Kidney epithelial cell (primary cell): ENCODE measurements around the gene TEN1. TPM values are rescaled to one million over a fixed set of nuclear protein-coding genes. Genes with fewer than 3 reads are reported as not detected.
A peak's percentile ranks its signal among the peaks of the same experiment; 100 is the strongest.

ENCODE experiments used
- DNase-seq: peaks from one replicate; pipeline ENCODE4 v3.0.0-alpha.2; 2010; ENCODE audit warnings: low read depth
- H3K27me3 ChIP-seq: 2 replicates; pipeline ENCODE4 v1.6.0; 2011; ENCODE audit warnings: low read length; ENCODE audit not compliant: control insufficient read depth, insufficient read depth
- H3K36me3 ChIP-seq: 2 replicates; pipeline ENCODE4 v1.5.1; 2011; ENCODE audit warnings: low read length; ENCODE audit not compliant: control insufficient read depth, insufficient read depth
- H3K4me3 ChIP-seq: 2 replicates; pipeline ENCODE4 v1.5.1; 2011; ENCODE audit warnings: low read depth, mild to moderate bottlenecking, control low read depth, low read length
- total RNA-seq: library from RNA; depleted of rRNA; stranded (reverse); fragments of >200 nt; gene quantifications from 2 replicates; pipeline ENCODE4 v1.2.3, GENCODE V29; 2015
- TF ChIP-seq, protein P1 (sequence below): IDR thresholded peaks from 2 replicates; pipeline ENCODE4 v1.5.1; 2011; ENCODE audit warnings: mild to moderate bottlenecking, moderate library complexity, low read length, control low read depth, inconsistent platforms; ENCODE audit not compliant: insufficient read depth, poor library complexity, severe bottlenecking

Gene TEN1, protein sequence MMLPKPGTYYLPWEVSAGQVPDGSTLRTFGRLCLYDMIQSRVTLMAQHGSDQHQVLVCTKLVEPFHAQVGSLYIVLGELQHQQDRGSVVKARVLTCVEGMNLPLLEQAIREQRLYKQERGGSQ
- 28.9 and 42.0 TPM in 2 replicates for total RNA-seq

DNA sequence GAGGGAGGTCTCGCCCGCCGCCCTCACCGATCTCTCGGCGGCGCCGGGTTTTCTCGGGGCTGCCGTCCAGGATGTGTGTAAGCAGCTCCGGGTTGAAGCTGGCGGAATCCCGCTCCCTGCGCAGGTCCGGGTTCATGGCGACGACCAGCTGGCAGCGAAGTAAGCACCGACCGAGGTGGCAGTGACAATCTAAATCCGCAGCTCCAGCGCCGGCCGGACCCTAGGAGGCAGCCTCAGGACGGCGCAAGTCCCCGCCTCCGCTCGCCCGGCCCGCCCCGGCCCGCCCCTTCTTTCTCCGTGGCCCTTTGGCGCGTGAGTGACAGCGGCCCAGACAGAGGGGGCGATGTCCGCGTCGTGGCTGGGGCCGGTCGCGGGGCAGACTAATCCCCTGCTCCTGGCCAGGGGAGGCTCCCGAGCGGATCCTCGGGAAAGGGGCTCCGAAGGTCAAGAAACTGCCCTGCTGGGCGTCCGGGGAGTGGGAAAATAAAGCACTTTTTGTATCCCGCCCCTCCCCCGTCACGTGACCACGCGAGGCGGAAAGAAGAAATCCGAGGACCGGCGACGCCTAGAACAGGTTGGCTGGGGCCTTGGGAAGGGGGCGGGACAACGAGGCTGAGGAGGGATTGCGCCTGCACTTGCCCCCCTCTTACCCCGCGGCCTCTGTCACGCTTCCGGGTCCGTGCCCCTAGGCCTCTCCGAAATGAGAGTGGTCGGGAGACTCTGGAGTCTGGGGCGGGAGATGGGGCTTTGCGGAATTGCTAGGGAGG, at the start of gene TEN1, which contains the start of gene ACOX1:
Gene TEN1, plus strand, starts transcription at position 303 of the 767 bp plus-strand sequence. CDS start 6,953 bp downstream, outside the sequence.
Gene ACOX1, minus strand, starts transcription at position 229 of the 767 bp plus-strand sequence. Its CDS starts 93 bp downstream, at position 136.
- H3K27me3 ChIP-seq, result no peaks in the 10 kb centered on the region
- no peaks in the 10 kb centered on the region for H3K36me3 ChIP-seq
- TF ChIP-seq, protein P1, sequence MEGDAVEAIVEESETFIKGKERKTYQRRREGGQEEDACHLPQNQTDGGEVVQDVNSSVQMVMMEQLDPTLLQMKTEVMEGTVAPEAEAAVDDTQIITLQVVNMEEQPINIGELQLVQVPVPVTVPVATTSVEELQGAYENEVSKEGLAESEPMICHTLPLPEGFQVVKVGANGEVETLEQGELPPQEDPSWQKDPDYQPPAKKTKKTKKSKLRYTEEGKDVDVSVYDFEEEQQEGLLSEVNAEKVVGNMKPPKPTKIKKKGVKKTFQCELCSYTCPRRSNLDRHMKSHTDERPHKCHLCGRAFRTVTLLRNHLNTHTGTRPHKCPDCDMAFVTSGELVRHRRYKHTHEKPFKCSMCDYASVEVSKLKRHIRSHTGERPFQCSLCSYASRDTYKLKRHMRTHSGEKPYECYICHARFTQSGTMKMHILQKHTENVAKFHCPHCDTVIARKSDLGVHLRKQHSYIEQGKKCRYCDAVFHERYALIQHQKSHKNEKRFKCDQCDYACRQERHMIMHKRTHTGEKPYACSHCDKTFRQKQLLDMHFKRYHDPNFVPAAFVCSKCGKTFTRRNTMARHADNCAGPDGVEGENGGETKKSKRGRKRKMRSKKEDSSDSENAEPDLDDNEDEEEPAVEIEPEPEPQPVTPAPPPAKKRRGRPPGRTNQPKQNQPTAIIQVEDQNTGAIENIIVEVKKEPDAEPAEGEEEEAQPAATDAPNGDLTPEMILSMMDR, result peak; percentile 10
- peak within 1 kb of the TSS; percentile 77 for H3K4me3 ChIP-seq
- peak; percentile 80 for DNase-seq

DNA sequence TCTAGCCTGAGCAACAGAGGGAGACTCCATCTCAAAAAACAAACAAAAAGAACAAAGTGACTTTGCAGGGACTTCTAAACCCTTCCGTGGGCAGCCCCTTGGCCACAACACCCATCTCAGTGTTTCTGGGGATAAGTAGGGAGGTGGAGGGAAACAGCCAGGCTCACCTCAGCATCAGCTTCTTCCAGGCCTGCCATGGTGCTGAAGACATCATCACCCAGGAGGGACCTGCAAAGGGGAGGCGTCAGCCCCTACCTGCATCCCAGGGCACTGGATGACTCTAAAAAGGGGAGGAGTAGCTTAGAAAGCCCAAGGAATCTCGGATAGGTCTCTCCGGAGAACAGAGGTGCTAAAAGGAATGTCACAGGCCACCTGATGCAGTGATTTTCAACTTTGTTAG, 48.0 kb upstream of the TEN1 start:
- no peak for DNase-seq
- TF ChIP-seq, protein P1, result no peak
- Histone ChIP-seq H3K36me3 (no peaks in the 10 kb centered on the region), H3K4me3 (no peak overlapping the region), H3K27me3 (no peaks in the 10 kb centered on the region)

DNA sequence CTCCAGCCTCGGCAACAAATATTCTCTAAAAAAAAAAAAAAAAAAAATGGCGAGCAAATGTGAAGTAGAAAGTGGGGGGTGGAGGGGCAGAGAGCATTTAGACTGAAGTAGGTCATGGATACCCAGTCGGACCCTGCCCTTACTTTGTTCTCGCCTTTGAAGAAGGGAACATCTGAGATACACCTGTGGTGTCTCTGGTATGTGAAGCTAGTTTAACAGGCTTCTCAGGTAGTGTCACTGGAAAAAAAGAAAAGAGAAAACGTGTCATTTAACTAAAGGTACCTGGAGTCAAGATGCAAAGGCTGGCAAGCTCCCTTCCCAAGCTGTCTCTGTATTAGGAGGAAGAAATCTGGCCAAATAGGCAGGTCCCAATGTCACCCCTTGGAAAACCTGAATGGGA, 46.2 kb upstream of the TEN1 start:
- TF ChIP-seq, protein P1, result no peak
- no peak overlapping the region for H3K4me3 ChIP-seq
- H3K27me3 ChIP-seq, result no peaks in the 10 kb centered on the region
- no peak for DNase-seq
- no peaks in the 10 kb centered on the region for H3K36me3 ChIP-seq

DNA sequence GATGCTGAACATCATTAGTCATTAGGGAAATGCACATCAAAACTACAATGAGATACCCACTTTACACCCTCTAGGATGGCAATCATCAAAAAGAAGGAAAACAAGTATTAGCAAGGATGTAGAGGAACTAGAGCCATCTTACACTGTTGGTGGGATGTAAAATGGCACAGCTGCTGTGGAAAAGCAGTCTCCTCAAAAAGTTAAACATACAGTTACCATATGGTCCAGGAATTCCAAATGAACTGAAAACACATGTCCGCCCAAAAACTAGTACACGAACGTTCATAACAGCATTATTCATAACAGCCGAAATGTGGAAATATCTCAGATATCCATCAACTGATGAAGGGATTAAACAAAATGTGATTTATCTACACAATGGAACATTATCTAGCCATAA, 45.2 kb upstream of the TEN1 start:
- TF ChIP-seq, protein P1, result no peak
- no peaks in the 10 kb centered on the region for H3K36me3 ChIP-seq
- H3K27me3 ChIP-seq, result no peaks in the 10 kb centered on the region
- no peak for DNase-seq
- no peak overlapping the region for H3K4me3 ChIP-seq

DNA sequence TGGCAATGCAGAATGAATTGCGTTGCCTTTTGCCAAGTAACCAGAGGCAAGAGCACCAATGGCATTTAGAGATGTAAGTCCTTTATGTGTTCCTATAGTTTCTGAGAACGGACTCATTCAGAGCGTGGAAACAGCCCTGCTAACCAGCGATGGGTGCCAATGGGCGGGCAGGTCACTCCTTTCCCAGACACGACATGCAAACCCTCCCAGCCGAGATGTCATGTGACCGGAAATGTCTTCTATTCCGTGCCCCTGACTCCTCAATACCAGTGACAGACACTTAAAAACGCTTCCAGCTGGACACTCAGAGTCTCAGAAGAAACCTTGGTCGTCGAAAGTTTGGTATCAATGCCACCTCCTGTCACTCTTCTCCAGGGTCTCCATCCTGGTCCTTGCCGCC, 41.4 kb upstream of the TEN1 start:
- no peak overlapping the region for H3K4me3 ChIP-seq
- DNase-seq, result no peak
- H3K27me3 ChIP-seq, result no peaks in the 10 kb centered on the region
- no peaks in the 10 kb centered on the region for H3K36me3 ChIP-seq
- TF ChIP-seq, protein P1, result no peak
